Testis (tissue), 3 donors: Measurements from ENCODE around the gene USP47. TPM values are rescaled to one million over a fixed set of nuclear protein-coding genes. Genes with fewer than 3 reads are reported as not detected.

Source experiments
- DNase-seq: peaks from one replicate; pipeline ENCODE4 v3.0.0-alpha.2; 2019
- H3K27ac ChIP-seq, 2 donors: fragments of 200-600 bp; sonication (generic); one replicate each; pipeline ENCODE4 v1.5.1; 2019
- H3K27me3 ChIP-seq: fragments of 200-600 bp; sonication (generic); one replicate; pipeline ENCODE4 v1.5.1; 2019
- H3K36me3 ChIP-seq: fragments of 200-600 bp; sonication (generic); one replicate; pipeline ENCODE4 v1.5.1; 2017; ENCODE audit warnings: low read depth; ENCODE audit errors: missing control alignments
- H3K4me1 ChIP-seq: fragments of 200-600 bp; sonication (generic); one replicate; pipeline ENCODE4 v1.5.1; 2019
- H3K4me3 ChIP-seq, 2 donors: fragments of 200-600 bp; sonication (generic); one replicate each; pipeline ENCODE4 v1.5.1; 2017 to 2019
- H3K9me3 ChIP-seq: fragments of 200-600 bp; sonication (generic); one replicate; pipeline ENCODE4 v1.5.1; 2017
- POLR2A ChIP-seq: fragments of 450-650 bp; IDR thresholded peaks from one replicate; pipeline ENCODE4 v1.6.1; 2017; ENCODE audit warnings: antibody characterized with exemption, mild to moderate bottlenecking, moderate library complexity
- WGBS, 2 donors: methylation state at CpG; one replicate each; pipeline ENCODE4 v1.1.5; 2018; 5-methylcytosine and 5-hydroxymethylcytosine counted together
- intact Hi-C: fragments of 100-400 bp; cut with DNase I; formaldehyde crosslinking; loops from one replicate; pipeline ENCODE4 v1.15.1; 2023; ENCODE audit warnings: low total_unique reads
- polyA plus RNA-seq: library from polyadenylated mRNA; stranded (reverse); fragments of 350-450 nt; fragmentation: Illumina TruSeq; extraction: RNeasy Lipid Tissue Mini Kit (QIAGEN cat#74804); gene quantifications from one replicate; pipeline ENCODE4 v1.2.3, GENCODE V29; 2014; ENCODE audit warnings: low read depth, low replicate concordance; ENCODE audit not compliant: insufficient read depth
- total RNA-seq, 2 donors: library from RNA; depleted of rRNA; stranded (reverse); fragments of >200 nt; gene quantifications; one replicate each; pipeline ENCODE4 v1.2.3, GENCODE V29; 2016
- TF ChIP-seq, protein P1 (sequence below), 3 experiments: fragments of 450-650 bp in 2 of 3; fragments of 200-600 bp in 1 of 3; sonication (generic) in 1 of 3; IDR thresholded peaks; one replicate each; pipeline ENCODE4 v1.5.1; 2016 to 2019; ENCODE audit warnings: antibody characterized with exemption in 3 of 3, mild to moderate bottlenecking in 2 of 3, moderate library complexity in 1 of 3

USP47 gene
- total and polyA plus RNA-seq, 3 donors from 2014 or later: 35.1 to 111 (median 102) TPM

DNA sequence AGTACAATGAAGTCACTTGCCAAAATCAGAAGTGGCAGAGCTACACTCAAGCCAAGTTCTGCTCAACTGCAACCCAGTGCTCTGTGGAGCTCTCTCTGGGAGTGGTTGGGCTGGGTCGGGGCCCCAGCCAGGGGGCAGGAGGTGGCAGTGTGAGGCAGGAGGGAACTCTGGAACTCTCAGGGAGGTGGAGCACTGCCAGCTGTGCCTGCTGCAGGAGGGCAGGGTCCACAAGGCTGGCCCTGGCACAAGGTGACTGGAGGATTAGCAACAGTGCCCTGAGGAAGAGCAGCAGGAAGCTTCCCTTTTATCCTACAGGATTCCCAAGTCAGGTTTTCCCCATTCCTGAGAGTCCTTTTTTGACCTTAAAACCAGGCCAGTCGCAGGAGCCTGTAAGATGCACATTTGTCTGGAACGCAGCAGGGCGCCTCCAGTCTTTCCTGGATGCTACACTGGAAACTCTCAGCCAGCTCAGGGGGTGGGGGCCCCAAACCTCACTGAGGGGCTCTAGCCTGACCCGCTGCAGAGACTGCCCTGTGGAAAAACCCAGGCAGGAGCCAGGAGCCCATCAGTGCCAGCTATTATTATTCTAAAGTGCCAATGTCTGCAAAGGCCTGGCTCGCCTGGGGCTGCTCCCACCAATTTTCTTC, 134.8 kb downstream of the USP47 start:
- H3K27me3 ChIP-seq: no peaks in the 10 kb centered on the region
- 70 to 73% methylated on average over 3 to 6 of the region's 6 CpGs for WGBS, 2 donors
- TF ChIP-seq, protein P1, sequence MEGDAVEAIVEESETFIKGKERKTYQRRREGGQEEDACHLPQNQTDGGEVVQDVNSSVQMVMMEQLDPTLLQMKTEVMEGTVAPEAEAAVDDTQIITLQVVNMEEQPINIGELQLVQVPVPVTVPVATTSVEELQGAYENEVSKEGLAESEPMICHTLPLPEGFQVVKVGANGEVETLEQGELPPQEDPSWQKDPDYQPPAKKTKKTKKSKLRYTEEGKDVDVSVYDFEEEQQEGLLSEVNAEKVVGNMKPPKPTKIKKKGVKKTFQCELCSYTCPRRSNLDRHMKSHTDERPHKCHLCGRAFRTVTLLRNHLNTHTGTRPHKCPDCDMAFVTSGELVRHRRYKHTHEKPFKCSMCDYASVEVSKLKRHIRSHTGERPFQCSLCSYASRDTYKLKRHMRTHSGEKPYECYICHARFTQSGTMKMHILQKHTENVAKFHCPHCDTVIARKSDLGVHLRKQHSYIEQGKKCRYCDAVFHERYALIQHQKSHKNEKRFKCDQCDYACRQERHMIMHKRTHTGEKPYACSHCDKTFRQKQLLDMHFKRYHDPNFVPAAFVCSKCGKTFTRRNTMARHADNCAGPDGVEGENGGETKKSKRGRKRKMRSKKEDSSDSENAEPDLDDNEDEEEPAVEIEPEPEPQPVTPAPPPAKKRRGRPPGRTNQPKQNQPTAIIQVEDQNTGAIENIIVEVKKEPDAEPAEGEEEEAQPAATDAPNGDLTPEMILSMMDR (IDR thresholded peaks at IDR 0.05): no peak
- no peak for TF ChIP-seq POLR2A
- H3K27ac ChIP-seq: no peak overlapping the region
- H3K4me1 ChIP-seq: peaks cover 59% of the 10 kb centered on the region
- intact Hi-C loops: no loop called here
- H3K4me3 ChIP-seq: no peak overlapping the region
- no peaks in the 10 kb centered on the region for H3K9me3 ChIP-seq
- H3K36me3 ChIP-seq: no peaks in the 10 kb centered on the region
- DNase-seq: no peak

DNA sequence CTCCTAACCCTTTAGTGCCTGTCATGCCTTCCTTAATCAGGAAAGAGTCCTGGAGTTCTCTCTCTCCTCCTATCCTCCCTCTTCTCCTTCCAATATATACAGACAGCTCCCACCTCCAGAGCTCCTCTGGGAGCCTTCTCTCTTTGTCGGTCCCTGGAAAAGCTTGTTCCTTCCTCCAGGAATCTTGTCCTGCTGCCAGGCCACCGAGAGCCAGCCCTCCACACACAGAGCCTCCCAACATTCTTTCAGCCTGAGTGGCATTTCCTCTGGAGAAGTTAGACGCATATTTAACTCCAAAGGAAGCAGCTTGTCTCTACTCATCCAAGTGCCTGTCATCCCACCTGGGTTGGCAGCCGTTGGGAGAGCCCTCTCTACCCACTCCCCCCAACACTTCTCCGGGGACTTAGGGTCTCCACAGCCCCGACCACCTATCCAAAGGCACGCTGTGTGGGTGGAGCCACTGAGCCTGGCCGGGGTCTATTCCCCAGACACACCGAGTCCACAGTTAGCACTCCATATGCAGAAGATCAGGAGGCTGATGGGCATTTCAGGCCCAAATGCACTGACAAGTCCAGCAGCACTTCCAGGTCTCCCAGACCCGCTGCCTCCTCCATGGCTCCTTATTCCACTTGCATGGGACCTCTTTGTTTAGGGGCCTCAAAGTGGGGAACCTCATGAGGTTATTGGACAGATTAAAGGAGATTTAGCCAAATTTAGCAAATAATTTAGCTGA, 135.6 kb downstream of the USP47 start:
- intact Hi-C loops: no loop called here
- no peak for TF ChIP-seq POLR2A
- TF ChIP-seq, protein P1 (IDR thresholded peaks at IDR 0.05): no peak

DNA sequence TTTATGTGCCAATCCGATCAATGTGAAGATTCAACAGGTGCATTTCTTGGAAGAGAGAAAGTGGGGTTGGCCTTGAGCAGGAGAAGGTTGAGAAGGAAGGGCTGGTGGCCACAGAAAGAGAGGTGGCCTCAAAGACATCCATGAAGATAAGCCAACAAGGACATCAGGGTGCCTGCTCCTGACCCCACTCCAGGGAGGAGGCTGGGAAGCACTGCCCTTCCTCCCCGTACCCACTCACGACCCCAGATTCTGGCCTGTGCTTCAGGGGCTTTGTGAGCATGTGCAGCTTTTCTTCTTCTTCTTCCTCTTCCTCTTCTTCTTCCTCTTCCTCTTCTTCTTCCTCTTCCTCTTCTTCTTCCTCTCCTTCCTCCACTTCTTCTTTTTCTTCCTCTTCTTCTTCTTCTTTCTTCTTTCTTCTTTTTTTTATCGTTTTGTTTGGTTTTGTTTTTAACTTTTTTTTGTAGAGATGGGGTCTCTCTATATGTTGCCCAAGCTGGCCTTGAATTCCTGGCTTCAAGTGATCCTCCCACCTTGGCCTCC, 136.4 kb downstream of the USP47 start:
- peaks cover 51% of the 10 kb centered on the region for H3K4me1 ChIP-seq
- intact Hi-C loops: no loop called here
- H3K9me3 ChIP-seq: no peaks in the 10 kb centered on the region
- H3K27me3 ChIP-seq: no peaks in the 10 kb centered on the region
- 83 to 93% methylated on average over 4 of the region's 4 CpGs for WGBS, 2 donors
- TF ChIP-seq POLR2A: no peak
- TF ChIP-seq, protein P1 (IDR thresholded peaks at IDR 0.05): no peak
- H3K4me3 ChIP-seq: no peak overlapping the region
- no peak for DNase-seq
- peak overlapping the region in 1 of 2 donors; percentile 65 for H3K27ac ChIP-seq
- H3K36me3 ChIP-seq: no peaks in the 10 kb centered on the region

More for the DNA sequence above, 135.6 kb downstream of the USP47 start:
- H3K27me3 ChIP-seq: no peaks in the 10 kb centered on the region
- peaks cover 59% of the 10 kb centered on the region for H3K4me1 ChIP-seq
- peak overlapping the region; percentile 30 to 55 for H3K27ac ChIP-seq
- no peak overlapping the region for H3K4me3 ChIP-seq
- no peaks in the 10 kb centered on the region for H3K36me3 ChIP-seq
- WGBS, 2 donors: 44 to 53% methylated on average over 8 to 10 of the region's 10 CpGs
- no peaks in the 10 kb centered on the region for H3K9me3 ChIP-seq
- DNase-seq: peak; percentile 78

DNA sequence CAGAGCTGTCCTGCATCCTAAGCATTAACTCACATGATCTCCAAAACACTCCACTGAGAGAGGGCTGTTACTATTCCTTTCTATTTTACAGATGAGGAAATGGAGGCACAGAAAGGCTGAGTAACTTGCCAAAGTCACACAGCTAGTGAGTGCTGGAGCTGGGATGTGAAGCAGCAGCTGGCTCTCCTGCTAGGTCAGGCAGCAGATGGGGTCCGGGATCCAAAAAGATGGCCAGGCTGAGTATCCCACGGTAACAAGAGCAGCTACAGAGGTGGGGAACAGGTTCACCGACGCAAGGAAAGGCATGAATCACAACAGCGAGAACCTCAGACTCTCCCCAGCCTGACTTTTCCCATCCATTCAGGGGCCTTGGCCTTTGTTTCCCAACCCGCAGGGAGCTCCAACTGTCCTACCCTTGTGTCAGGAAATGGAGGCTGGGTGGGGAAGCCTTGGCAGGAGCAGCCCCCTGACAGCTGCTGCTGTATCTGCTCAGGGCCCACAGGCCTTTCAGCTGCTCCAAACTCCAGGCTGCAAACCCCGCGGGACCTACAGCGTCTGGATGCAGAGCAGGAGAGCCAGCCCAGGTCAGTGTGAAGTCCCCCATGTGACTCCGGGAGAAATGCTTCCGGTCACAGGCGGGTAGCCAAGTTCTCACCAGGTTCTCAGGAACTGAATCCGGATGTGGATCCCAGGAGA, 137.2 kb downstream of the USP47 start:
- TF ChIP-seq POLR2A: no peak
- TF ChIP-seq, protein P1 (IDR thresholded peaks at IDR 0.05): no peak
- Histone ChIP-seq H3K27ac (peak overlapping the region; percentile 64 to 65), H3K27me3 (no peaks in the 10 kb centered on the region), H3K4me1 (peaks cover 43% of the 10 kb centered on the region), H3K9me3 (no peaks in the 10 kb centered on the region), H3K36me3 (no peaks in the 10 kb centered on the region), H3K4me3 (no peak overlapping the region)
- WGBS, 2 donors: 39 to 46% methylated on average over 10 to 13 of the region's 13 CpGs
- intact Hi-C loops: no loop called here
- peak; percentile 80 for DNase-seq
